ENCODE data around the gene GMPS.

GMPS gene

GRCh38 chr3:155908605-155909004 is 38.2 kb downstream of the GMPS start:
- no peak for TF ChIP-seq CTCF (IDR thresholded peaks at IDR 0.05; ENCODE audit: extremely low read depth, insufficient read depth, missing control alignments)
- in situ Hi-C loops (cut with MboI; ENCODE audit: low pct_unique_long_range_greater_than_20kb, low sequenced_read_pairs, unreplicated experiment): no loop called here
- no peak for DNase-seq (ENCODE audit: low spot score)

GRCh38 chr3:155912090-155912489 is 41.6 kb downstream of the GMPS start:
- no peak for DNase-seq (ENCODE audit: low spot score)
- in situ Hi-C loops (cut with MboI; ENCODE audit: low pct_unique_long_range_greater_than_20kb, low sequenced_read_pairs, unreplicated experiment): no loop called here
- no peak for TF ChIP-seq CTCF (IDR thresholded peaks at IDR 0.05; ENCODE audit: extremely low read depth, insufficient read depth, missing control alignments)

- no peak for DNase-seq (ENCODE audit: low spot score)
- in situ Hi-C loops (cut with MboI; ENCODE audit: low pct_unique_long_range_greater_than_20kb, low sequenced_read_pairs, unreplicated experiment): no loop called here
- no peak for TF ChIP-seq CTCF (IDR thresholded peaks at IDR 0.05; ENCODE audit: extremely low read depth, insufficient read depth, missing control alignments)
Observed at GRCh38 chr3:155912579-155913190, 42.2 kb downstream of the GMPS start.

- in situ Hi-C loops (cut with MboI; ENCODE audit: low pct_unique_long_range_greater_than_20kb, low sequenced_read_pairs, unreplicated experiment): no loop called here
- DNase-seq (ENCODE audit: low spot score): no peak
- TF ChIP-seq CTCF (IDR thresholded peaks at IDR 0.05; ENCODE audit: extremely low read depth, insufficient read depth, missing control alignments): no peak
Observed at GRCh38 chr3:155917781-155918180, 47.3 kb downstream of the GMPS start.

GRCh38 chr3:155919728-155920127 is 49.3 kb downstream of the GMPS start:
- TF ChIP-seq CTCF (IDR thresholded peaks at IDR 0.05; ENCODE audit: extremely low read depth, insufficient read depth, missing control alignments): no peak
- in situ Hi-C loops (cut with MboI; ENCODE audit: low pct_unique_long_range_greater_than_20kb, low sequenced_read_pairs, unreplicated experiment): no loop called here
- no peak for DNase-seq (ENCODE audit: low spot score)

GRCh38 chr3:155921486-155921885 is 51.0 kb downstream of the GMPS start:
- TF ChIP-seq CTCF (IDR thresholded peaks at IDR 0.05; ENCODE audit: extremely low read depth, insufficient read depth, missing control alignments): no peak
- DNase-seq (ENCODE audit: low spot score): no peak
- in situ Hi-C loops (cut with MboI; ENCODE audit: low pct_unique_long_range_greater_than_20kb, low sequenced_read_pairs, unreplicated experiment): no loop called here

GRCh38 chr3:155934230-155934629 is 63.8 kb downstream of the GMPS start:
- in situ Hi-C loops (cut with MboI; ENCODE audit: low pct_unique_long_range_greater_than_20kb, low sequenced_read_pairs, unreplicated experiment): no loop called here
- TF ChIP-seq CTCF (IDR thresholded peaks at IDR 0.05; ENCODE audit: extremely low read depth, insufficient read depth, missing control alignments): no peak
- no peak for DNase-seq (ENCODE audit: low spot score)

Data from GM13977 (cell line).